ENCODE data around the gene RALGAPA2. TPM values are rescaled to one million over a fixed set of nuclear protein-coding genes. Genes with fewer than 3 reads are reported as not detected.

Gene RALGAPA2
- total RNA-seq, 2 experiments from 2014 or later = 21.2 to 21.9 TPM

DNA sequence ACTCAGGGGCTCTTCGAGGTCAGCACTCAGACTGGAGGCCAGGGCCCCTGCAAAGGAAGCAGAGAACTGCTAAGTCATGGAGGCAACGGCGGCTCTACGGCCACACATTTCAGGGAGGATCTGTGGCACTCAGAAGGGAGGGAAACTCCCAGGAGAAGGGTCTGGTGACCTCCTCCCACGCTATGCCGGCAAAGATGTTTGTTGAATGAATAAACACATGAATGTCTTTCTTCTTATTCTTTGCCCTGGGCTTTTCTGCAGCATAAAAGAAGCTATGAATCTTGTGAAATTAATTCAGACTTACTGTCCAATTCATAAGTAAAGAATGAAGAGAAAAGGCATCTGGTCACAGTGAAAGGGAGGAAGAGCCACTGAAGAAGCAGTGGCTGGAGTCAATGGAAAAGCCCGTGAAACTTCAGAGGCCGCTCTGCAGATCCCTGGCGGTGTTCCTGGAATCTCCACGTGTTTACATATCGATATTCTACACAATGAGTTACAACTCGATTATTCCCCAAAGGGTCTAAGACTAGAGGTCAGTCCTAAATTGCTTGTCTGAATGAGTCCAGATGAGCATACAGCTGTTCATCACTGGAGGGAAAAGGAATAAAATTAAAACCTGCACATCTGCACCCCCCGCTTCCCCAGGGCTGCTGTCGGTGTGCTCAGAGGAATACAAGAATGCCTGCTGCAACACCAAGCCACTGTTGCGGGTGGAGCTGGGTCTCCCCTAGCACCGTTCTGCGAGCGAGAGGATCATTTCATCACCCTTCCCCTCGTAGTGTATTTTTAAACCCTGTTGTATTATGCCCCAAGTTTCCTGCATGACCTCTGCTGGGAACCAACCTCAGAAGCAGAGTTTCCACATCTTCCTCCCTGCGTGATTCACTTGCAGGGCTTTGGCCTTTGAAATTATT is 319.0 kb downstream of the RALGAPA2 start:
- ATAC-seq (ENCODE audit: poor library complexity) (no peak), DNase-seq (peak in 1 of 14 experiments; percentile 22)
- no peak overlapping the region for H3K4me3 ChIP-seq (ENCODE audit: low read length)
- no peak for TF ChIP-seq CTCF (IDR thresholded peaks at IDR 0.05)
- CTCF ChIA-PET = no interaction called here
- intact Hi-C loops (cut with DNase I, micrococcal nuclease) = no loop called here
- Mint-ChIP-seq H3K4me3 (no peak overlapping the region), H3K27ac (no peak overlapping the region), H3K9me3 (no peaks in the 10 kb centered on the region), H3K4me1 (ENCODE audit: low read depth) (no peaks in the 10 kb centered on the region), H3K27me3 (no peaks in the 10 kb centered on the region), H3K36me3 (ENCODE audit: low read depth) (peaks cover 48% of the 10 kb centered on the region)
- no peaks in the 10 kb centered on the region for H3K9me3 ChIP-seq (ENCODE audit: control insufficient read depth in 1 of 2, insufficient read depth in 1 of 2, low read length in 2 of 2)
- POLR2A ChIA-PET = no interaction called here
- no peak overlapping the region for H3K27ac ChIP-seq (ENCODE audit: low read depth in 1 of 2, low read length in 2 of 2)
- peaks cover 5% of the 10 kb centered on the region for H3K36me3 ChIP-seq (ENCODE audit: insufficient read depth, low read length)
- no peaks in the 10 kb centered on the region for H3K27me3 ChIP-seq (ENCODE audit: control insufficient read depth in 1 of 2, insufficient read depth in 2 of 2, low read length in 2 of 2)
- H3K4me1 ChIP-seq (ENCODE audit: insufficient read depth, low read length) = no peaks in the 10 kb centered on the region

DNA sequence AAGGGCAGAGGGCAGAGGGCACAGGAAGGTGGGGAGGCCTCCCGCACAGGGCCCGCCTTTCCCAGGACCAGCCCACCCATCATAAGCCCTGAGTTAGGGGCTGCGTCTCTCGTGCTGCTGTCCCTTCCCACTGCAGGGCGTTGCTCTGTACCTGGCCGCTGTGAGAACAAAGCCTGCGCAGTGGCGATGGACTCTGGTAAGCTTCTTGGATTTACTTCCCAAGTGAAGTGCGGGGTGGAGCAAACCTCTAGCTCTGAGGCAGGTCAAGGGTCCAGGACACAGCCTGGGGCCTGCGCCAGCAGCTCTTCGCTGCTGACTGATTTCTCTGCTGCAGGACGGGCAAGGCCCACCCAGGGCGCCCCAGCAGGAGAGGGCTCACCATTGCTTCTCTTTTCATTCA is 320.7 kb downstream of the RALGAPA2 start:
- Histone ChIP-seq H3K4me1 (ENCODE audit: insufficient read depth, low read length) (no peaks in the 10 kb centered on the region), H3K27me3 (ENCODE audit: control insufficient read depth in 1 of 2, insufficient read depth in 2 of 2, low read length in 2 of 2) (no peaks in the 10 kb centered on the region), H3K9me3 (ENCODE audit: control insufficient read depth in 1 of 2, insufficient read depth in 1 of 2, low read length in 2 of 2) (no peaks in the 10 kb centered on the region), H3K36me3 (ENCODE audit: insufficient read depth, low read length) (peaks cover 5% of the 10 kb centered on the region), H3K27ac (ENCODE audit: low read depth in 1 of 2, low read length in 2 of 2) (no peak overlapping the region), H3K4me3 (ENCODE audit: low read length) (no peak overlapping the region)
- Mint-ChIP-seq H3K4me1 (ENCODE audit: low read depth) (no peaks in the 10 kb centered on the region), H3K36me3 (ENCODE audit: low read depth) (peaks cover 44% of the 10 kb centered on the region), H3K27ac (no peak overlapping the region), H3K4me3 (no peak overlapping the region), H3K9me3 (no peaks in the 10 kb centered on the region), H3K27me3 (no peaks in the 10 kb centered on the region)
- POLR2A ChIA-PET = no interaction called here
- CTCF ChIA-PET = no interaction called here
- no peak for TF ChIP-seq CTCF (IDR thresholded peaks at IDR 0.05)
- DNase-seq (no peak), ATAC-seq (ENCODE audit: poor library complexity) (no peak)
- intact Hi-C loops (cut with DNase I, micrococcal nuclease) = no loop called here

GRCh38 chr20:20391115-20391514 is 321.3 kb downstream of the RALGAPA2 start:
- no peak for ATAC-seq (ENCODE audit: poor library complexity)
- no peaks in the 10 kb centered on the region for H3K27me3 Mint-ChIP-seq
- H3K4me1 Mint-ChIP-seq (ENCODE audit: low read depth) = no peaks in the 10 kb centered on the region
- ChIA-PET POLR2A (no interaction called here), CTCF (no interaction called here)
- Histone ChIP-seq H3K4me3 (ENCODE audit: low read length) (no peak overlapping the region), H3K27ac (ENCODE audit: low read depth in 1 of 2, low read length in 2 of 2) (no peak overlapping the region), H3K36me3 (ENCODE audit: insufficient read depth, low read length) (peaks cover 3% of the 10 kb centered on the region), H3K27me3 (ENCODE audit: control insufficient read depth in 1 of 2, insufficient read depth in 2 of 2, low read length in 2 of 2) (no peaks in the 10 kb centered on the region), H3K4me1 (ENCODE audit: insufficient read depth, low read length) (no peaks in the 10 kb centered on the region), H3K9me3 (ENCODE audit: control insufficient read depth in 1 of 2, insufficient read depth in 1 of 2, low read length in 2 of 2) (no peaks in the 10 kb centered on the region)
- intact Hi-C loops (cut with DNase I, micrococcal nuclease) = no loop called here
- H3K27ac Mint-ChIP-seq = no peak overlapping the region
- DNase-seq = no peak
- no peak overlapping the region for H3K4me3 Mint-ChIP-seq
- peaks cover 41% of the 10 kb centered on the region for H3K36me3 Mint-ChIP-seq (ENCODE audit: low read depth)
- H3K9me3 Mint-ChIP-seq = no peaks in the 10 kb centered on the region
- TF ChIP-seq CTCF (IDR thresholded peaks at IDR 0.05) = no peak

Measured in CD4-positive, alpha-beta T cell (primary cell).